Measurements from ENCODE around the gene MCF2L. TPM values are rescaled to one million over a fixed set of nuclear protein-coding genes. Genes with fewer than 3 reads are reported as not detected.

The MCF2L gene
- total and polyA plus RNA-seq, 7 donors: 9.1 to 40.5 (median 20.3) TPM

- TF ChIP-seq CTCF (IDR thresholded peaks at IDR 0.05): no peak
Observed at GRCh38 chr13:113061796-113062425, 92.9 kb downstream of the MCF2L start.

GRCh38 chr13:113062691-113063090 lies 93.7 kb downstream of the MCF2L start:
- no peaks in the 10 kb centered on the region for H3K9me3 ChIP-seq

More at GRCh38 chr13:113061796-113062425, 92.9 kb downstream of the MCF2L start:
- DNase-seq (peak in 1 of 2 donors; percentile 21), ATAC-seq (no peak)
- Histone ChIP-seq H3K36me3 (ENCODE audit: insufficient read depth in 1 of 2, low read depth in 1 of 2) (no peaks in the 10 kb centered on the region), H3K4me1 (no peaks in the 10 kb centered on the region), H3K9me3 (no peaks in the 10 kb centered on the region), H3K27me3 (ENCODE audit: insufficient read depth in 3 of 3, low read length in 2 of 3) (peaks cover 0 to 9% (median 0%) of the 10 kb centered on the region in 3 donors), H3K27ac (no peak overlapping the region), H3K4me3 (no peak overlapping the region)
- WGBS, 3 donors: 74 to 82% (median 77%) methylated on average over 14 of the region's 14 CpGs
- intact Hi-C loops (cut with DNase I): no loop called here

GRCh38 chr13:113063091-113063491 lies 94.1 kb downstream of the MCF2L start:
- DNase-seq (peak in 1 of 2 donors; percentile 34), ATAC-seq (no peak)
- H3K36me3 ChIP-seq (ENCODE audit: insufficient read depth in 1 of 2, low read depth in 1 of 2): no peaks in the 10 kb centered on the region
- intact Hi-C loops (cut with DNase I): no loop called here
- H3K27ac ChIP-seq: no peak overlapping the region
- no peaks in the 10 kb centered on the region for H3K4me1 ChIP-seq
- 86 to 89% (median 88%) methylated on average over 22 of the region's 22 CpGs for WGBS, 3 donors
- no peak overlapping the region for H3K4me3 ChIP-seq
- H3K27me3 ChIP-seq (ENCODE audit: insufficient read depth in 3 of 3, low read length in 2 of 3): peaks cover 0 to 9% (median 0%) of the 10 kb centered on the region in 3 donors
- no peak for TF ChIP-seq CTCF (IDR thresholded peaks at IDR 0.05)
- H3K9me3 ChIP-seq: no peaks in the 10 kb centered on the region

More at GRCh38 chr13:113062691-113063090, 93.7 kb downstream of the MCF2L start:
- H3K36me3 ChIP-seq (ENCODE audit: insufficient read depth in 1 of 2, low read depth in 1 of 2): no peaks in the 10 kb centered on the region
- intact Hi-C loops (cut with DNase I): no loop called here
- no peak for ATAC-seq
- 92 to 94% (median 93%) methylated on average over 13 to 14 of the region's 14 CpGs for WGBS, 3 donors
- no peaks in the 10 kb centered on the region for H3K4me1 ChIP-seq
- no peak overlapping the region for H3K4me3 ChIP-seq
- peak in 1 of 2 donors; percentile 2 for DNase-seq
- H3K27ac ChIP-seq: no peak overlapping the region
- no peak for TF ChIP-seq CTCF (IDR thresholded peaks at IDR 0.05)
- peaks cover 0 to 9% (median 0%) of the 10 kb centered on the region in 3 donors for H3K27me3 ChIP-seq (ENCODE audit: insufficient read depth in 3 of 3, low read length in 2 of 3)

- no peaks in the 10 kb centered on the region for H3K36me3 ChIP-seq (ENCODE audit: insufficient read depth in 1 of 2, low read depth in 1 of 2)
- WGBS, 3 donors: 55 to 62% (median 57%) methylated on average over 29 of the region's 29 CpGs
- no peaks in the 10 kb centered on the region for H3K4me1 ChIP-seq
- H3K27me3 ChIP-seq (ENCODE audit: insufficient read depth in 3 of 3, low read length in 2 of 3): peaks cover 0 to 9% (median 0%) of the 10 kb centered on the region in 3 donors
- no peak overlapping the region for H3K4me3 ChIP-seq
- intact Hi-C loops (cut with DNase I): no loop called here
- ATAC-seq: no peak
- DNase-seq: peak in 1 of 2 donors; percentile 59
- no peak for TF ChIP-seq CTCF (IDR thresholded peaks at IDR 0.05)
- no peak overlapping the region for H3K27ac ChIP-seq
- H3K9me3 ChIP-seq: no peaks in the 10 kb centered on the region
Observed at GRCh38 chr13:113064000-113064533, 95.1 kb downstream of the MCF2L start.

All from psoas muscle (tissue), 8 donors.